Endothelial cell of umbilical vein (primary cell): ENCODE results near the gene TRAF3. TPM values are rescaled to one million over a fixed set of nuclear protein-coding genes. Genes with fewer than 3 reads are reported as not detected.
"Not testable (repeated sequence)": the region's sequence is repeated elsewhere in the genome, so short reads cannot be mapped to it uniquely, and the experiment has no call there.

Experiments
- BruUV-seq: library from RNA; stranded (reverse); fragments of 400-500 nt; replicated peaks from 2 replicates; lab custom pipeline; 2021; lab: Mats Ljungman, UMichigan
- CTCF ChIA-PET: fragments of 300-600, 350-600 bp; sonication (Branson Sonifier 250); formaldehyde crosslinking; loops from one replicate; lab custom pipeline; 2021; ENCODE audit warnings: antibody characterized with exemption, inconsistent platforms; lab: Charles Lee
- POLR2A ChIA-PET: fragments of 300-600, 350-600 bp; sonication (Branson Sonifier 250); formaldehyde crosslinking; loops from one replicate; lab custom pipeline; 2021; ENCODE audit warnings: antibody characterized with exemption, inconsistent platforms; lab: Charles Lee
- DNase-seq: peaks from one replicate; pipeline ENCODE4 v3.0.0-alpha.2; 2011; ENCODE audit warnings: low read depth, low spot score
- FAIRE-seq: peaks from 2 replicates; lab custom pipeline; 2011; peaks lifted over from hg19 to GRCh38; lab: Jason Lieb, UNC
- H2AFZ ChIP-seq: 2 replicates; pipeline ENCODE4 v1.6.0; 2012; ENCODE audit warnings: low read depth, low read length, control low read depth, inconsistent platforms
- H3K27ac ChIP-seq: 2 replicates; pipeline ENCODE4 v1.5.1; 2011; ENCODE audit warnings: low read depth, mild to moderate bottlenecking, control low read depth, low read length, moderate library complexity; ENCODE audit not compliant: insufficient read depth
- H3K27me3 ChIP-seq, 2 experiments: 2 replicates each; pipeline versions ENCODE4 v1.6.0 to v1.6.1; 2011; ENCODE audit warnings: low read length in 2 of 2, mixed read lengths in 1 of 2; ENCODE audit not compliant: control insufficient read depth in 2 of 2, insufficient read depth in 2 of 2
- H3K36me3 ChIP-seq, 2 experiments: 2 replicates in 1 of 2; 3 replicates in 1 of 2; pipeline ENCODE4 v1.5.1; 2011; ENCODE audit warnings: low read length in 2 of 2, mild to moderate bottlenecking in 1 of 2, moderate library complexity in 1 of 2; ENCODE audit not compliant: control insufficient read depth in 2 of 2, insufficient read depth in 2 of 2; ENCODE audit errors: extremely low read depth in 1 of 2
- H3K4me1 ChIP-seq: 3 replicates; pipeline ENCODE4 v1.5.1; 2011; ENCODE audit warnings: mild to moderate bottlenecking, low read length; ENCODE audit not compliant: control insufficient read depth, insufficient read depth; ENCODE audit errors: extremely low read depth
- H3K4me2 ChIP-seq: 2 replicates; pipeline ENCODE4 v1.6.1; 2011; ENCODE audit warnings: low read length, control low read depth, mixed read lengths; ENCODE audit not compliant: insufficient read depth
- H3K4me3 ChIP-seq, 3 experiments: fragments of 200-600 bp in 1 of 3; sonication (generic), shearing (Covaris generic) in 1 of 3; replicated peaks in 1 of 3; 2 replicates each; pipeline ENCODE4 v1.5.1; 2011 to 2016; ENCODE audit warnings: control low read depth in 3 of 3, low read length in 3 of 3, mild to moderate bottlenecking in 2 of 3, inconsistent platforms in 1 of 3, low read depth in 1 of 3, moderate library complexity in 1 of 3; ENCODE audit not compliant: insufficient read depth in 1 of 3
- H3K79me2 ChIP-seq: 2 replicates; pipeline ENCODE4 v1.6.0; 2012; ENCODE audit warnings: low read length, inconsistent platforms; ENCODE audit not compliant: control insufficient read depth, insufficient read depth
- H3K9ac ChIP-seq: replicated peaks from 2 replicates; pipeline ENCODE3; 2011; ENCODE audit warnings: low read length, control low read depth; ENCODE audit not compliant: insufficient read depth; ENCODE audit errors: extremely low read depth
- H3K9me1 ChIP-seq: replicated peaks from 3 replicates; pipeline ENCODE4 v1.6.0; 2011; ENCODE audit warnings: mild to moderate bottlenecking, low read length; ENCODE audit not compliant: control insufficient read depth, insufficient read depth; ENCODE audit errors: extremely low read depth
- H3K9me3 ChIP-seq: replicated peaks from 2 replicates; pipeline ENCODE4 v1.5.1; 2012; ENCODE audit warnings: low read length, inconsistent platforms; ENCODE audit not compliant: control insufficient read depth, insufficient read depth
- H4K20me1 ChIP-seq: replicated peaks from 2 replicates; pipeline ENCODE3; 2011; ENCODE audit warnings: mild to moderate bottlenecking, low read length; ENCODE audit not compliant: control insufficient read depth, insufficient read depth; ENCODE audit errors: extremely low read depth
- EZH2 ChIP-seq: IDR thresholded peaks from 2 replicates; pipeline ENCODE4 v1.6.1; 2012; ENCODE audit warnings: borderline replicate concordance, low read depth, mild to moderate bottlenecking, moderate library complexity, low read length, inconsistent platforms; ENCODE audit not compliant: severe bottlenecking
- FOS ChIP-seq: IDR thresholded peaks from 2 replicates; pipeline ENCODE4 v1.6.1; 2011; ENCODE audit warnings: mild to moderate bottlenecking, low read length, moderate library complexity, borderline replicate concordance; ENCODE audit not compliant: insufficient read depth
- GATA2 ChIP-seq: IDR thresholded peaks from 2 replicates; pipeline ENCODE4 v1.7.0; 2011; ENCODE audit warnings: low read depth, mild to moderate bottlenecking, moderate library complexity, mixed read lengths, low read length; ENCODE audit not compliant: insufficient read length, insufficient read depth
- JUN ChIP-seq: IDR thresholded peaks from 2 replicates; pipeline ENCODE4 v1.6.1; 2011; ENCODE audit warnings: borderline replicate concordance, low read depth; ENCODE audit not compliant: insufficient read length, insufficient read depth
- MYC ChIP-seq: IDR thresholded peaks from one replicate; pipeline ENCODE4 v1.6.1; 2011; ENCODE audit warnings: mild to moderate bottlenecking, low read depth, low read length
- POLR2A ChIP-seq: IDR thresholded peaks from 2 replicates; pipeline ENCODE4 v1.6.1; 2012; ENCODE audit warnings: low read depth, mild to moderate bottlenecking, control low read depth, low read length
- POLR2AphosphoS5 ChIP-seq: IDR thresholded peaks from 2 replicates; pipeline ENCODE4 v1.6.1; 2012; ENCODE audit warnings: low read depth, mild to moderate bottlenecking, control low read depth, low read length, moderate library complexity; ENCODE audit not compliant: insufficient read depth
- dilution Hi-C: fragments of 300-500 bp; cut with MboI; formaldehyde crosslinking; loops from one replicate; pipeline ENCODE4 v1.15.0; 2019; ENCODE audit warnings: low sequenced_read_pairs; ENCODE audit not compliant: extremely low pct_ligation_motif_present
- intact Hi-C: fragments of 100-400 bp; cut with micrococcal nuclease; formaldehyde crosslinking; loops from one replicate; pipeline ENCODE4 v1.10.0; 2022
- polyA plus RNA-seq, 4 experiments: library from polyadenylated mRNA; depleted of rRNA in 3 of 4; stranded (reverse) in 3 of 4; unstranded in 1 of 4; fragments of >200 nt; gene quantifications; 2 replicates each; pipeline versions ENCODE4 v1.2.1 to v1.2.3, GENCODE V29; 2011 to 2012; ENCODE audit warnings: missing spikeins in 1 of 4
- total RNA-seq: library from RNA; stranded (reverse); gene quantifications from 2 replicates; pipeline ENCODE4 v1.2.3, GENCODE V29; 2021
- TF ChIP-seq, protein P1 (sequence below): IDR thresholded peaks from 2 replicates; pipeline ENCODE4 v1.6.1; 2011; ENCODE audit not compliant: insufficient read depth, insufficient read length
- TF ChIP-seq, protein P2 (sequence below), 2 donors: IDR thresholded peaks; 1 replicate in 1 of 2; 2 replicates in 1 of 2; pipeline ENCODE4 v1.5.1; 2011; ENCODE audit warnings: low read length in 2 of 2, mild to moderate bottlenecking in 2 of 2, moderate library complexity in 2 of 2, control low read depth in 1 of 2, inconsistent platforms in 1 of 2, low read depth in 1 of 2; ENCODE audit not compliant: insufficient read depth in 1 of 2; ENCODE audit errors: extremely low read depth in 1 of 2

Gene TRAF3
- total and polyA plus RNA-seq, 2 donors (not counting 3 experiments of a cell fraction or from before 2014, with no cell fraction given): 14.4 to 27.6 TPM

DNA sequence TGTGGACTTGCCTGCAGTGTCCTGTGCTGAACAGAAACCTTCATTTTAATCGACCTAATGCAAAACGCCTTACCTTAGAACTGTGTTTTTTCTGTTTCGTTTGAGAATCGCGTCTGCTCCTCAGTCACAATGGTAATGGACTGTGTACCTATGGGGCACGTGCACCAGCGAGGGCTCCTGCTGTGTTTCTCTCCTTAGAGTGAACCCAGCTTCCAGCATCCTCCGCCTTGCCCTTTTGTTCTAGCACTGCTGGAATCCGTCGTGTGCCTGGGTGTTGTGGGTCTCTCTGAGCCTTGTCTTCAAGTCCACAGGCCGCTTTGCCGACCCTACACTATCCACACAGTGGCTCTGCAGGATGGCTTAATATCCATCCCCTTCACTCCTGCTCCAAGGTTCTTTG is 148.9 kb downstream of the TRAF3 start:
- Histone ChIP-seq H4K20me1 (no peaks in the 10 kb centered on the region), H3K4me2 (no peak overlapping the region), H3K79me2 (no peaks in the 10 kb centered on the region), H3K9me1 (no peaks in the 10 kb centered on the region), H2AFZ (no peak overlapping the region), H3K27me3 (peaks cover 53 to 74% of the 10 kb centered on the region in 2 experiments), H3K27ac (no peak overlapping the region), H3K36me3 (no peaks in the 10 kb centered on the region), H3K4me1 (peaks cover 17% of the 10 kb centered on the region), H3K4me3 (no peak overlapping the region), H3K9ac (no peak overlapping the region), H3K9me3 (no peaks in the 10 kb centered on the region)
- DNase-seq (no peak), FAIRE-seq (no peak)
- dilution Hi-C loops: no loop called here
- CTCF ChIA-PET: interaction anchor here (0.6 kb wide), 1 partner anchor 227 kb away, joined by 3 read pairs; no protein-coding TSS in a partner anchor
- intact Hi-C loops: no loop called here
- TF ChIP-seq POLR2AphosphoS5: no peak
- no peak for TF ChIP-seq EZH2
- TF ChIP-seq, protein P1, sequence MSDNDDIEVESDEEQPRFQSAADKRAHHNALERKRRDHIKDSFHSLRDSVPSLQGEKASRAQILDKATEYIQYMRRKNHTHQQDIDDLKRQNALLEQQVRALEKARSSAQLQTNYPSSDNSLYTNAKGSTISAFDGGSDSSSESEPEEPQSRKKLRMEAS: no peak
- no peak for TF ChIP-seq JUN
- TF ChIP-seq, protein P2, sequence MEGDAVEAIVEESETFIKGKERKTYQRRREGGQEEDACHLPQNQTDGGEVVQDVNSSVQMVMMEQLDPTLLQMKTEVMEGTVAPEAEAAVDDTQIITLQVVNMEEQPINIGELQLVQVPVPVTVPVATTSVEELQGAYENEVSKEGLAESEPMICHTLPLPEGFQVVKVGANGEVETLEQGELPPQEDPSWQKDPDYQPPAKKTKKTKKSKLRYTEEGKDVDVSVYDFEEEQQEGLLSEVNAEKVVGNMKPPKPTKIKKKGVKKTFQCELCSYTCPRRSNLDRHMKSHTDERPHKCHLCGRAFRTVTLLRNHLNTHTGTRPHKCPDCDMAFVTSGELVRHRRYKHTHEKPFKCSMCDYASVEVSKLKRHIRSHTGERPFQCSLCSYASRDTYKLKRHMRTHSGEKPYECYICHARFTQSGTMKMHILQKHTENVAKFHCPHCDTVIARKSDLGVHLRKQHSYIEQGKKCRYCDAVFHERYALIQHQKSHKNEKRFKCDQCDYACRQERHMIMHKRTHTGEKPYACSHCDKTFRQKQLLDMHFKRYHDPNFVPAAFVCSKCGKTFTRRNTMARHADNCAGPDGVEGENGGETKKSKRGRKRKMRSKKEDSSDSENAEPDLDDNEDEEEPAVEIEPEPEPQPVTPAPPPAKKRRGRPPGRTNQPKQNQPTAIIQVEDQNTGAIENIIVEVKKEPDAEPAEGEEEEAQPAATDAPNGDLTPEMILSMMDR (IDR thresholded peaks at IDR 0.05; ENCODE audit: extremely low read depth in 1 of 2, insufficient read depth in 1 of 2, low read depth in 1 of 2, low read length in 2 of 2): no peak
- no peak for TF ChIP-seq POLR2A
- TF ChIP-seq FOS: no peak
- no peak for TF ChIP-seq MYC
- TF ChIP-seq GATA2: no peak
- no TSS peak for BruUV-seq
- POLR2A ChIA-PET: no interaction called here

DNA sequence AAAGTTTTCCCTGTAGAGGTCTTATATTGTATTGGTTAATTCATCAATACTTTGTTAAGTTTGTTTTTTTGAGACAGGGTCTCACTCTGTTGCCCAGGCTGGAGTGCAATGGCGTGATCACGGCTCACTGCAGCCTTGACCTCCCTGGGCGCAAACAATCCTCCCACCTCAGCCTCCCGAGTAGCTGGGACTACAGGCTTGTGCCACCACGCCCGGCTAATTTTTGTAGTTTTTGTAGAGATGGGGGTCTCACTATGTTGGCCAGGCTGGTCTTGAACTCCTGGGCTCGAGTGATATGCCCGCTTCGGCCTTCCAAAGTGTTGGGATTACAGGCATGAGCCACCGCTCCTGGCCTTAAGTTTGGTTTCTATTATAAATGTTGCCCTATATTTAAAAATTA is 149.6 kb downstream of the TRAF3 start:
- H3K9ac ChIP-seq, H3K4me2 ChIP-seq, FAIRE-seq, H3K79me2 ChIP-seq, POLR2A ChIA-PET, H3K36me3 ChIP-seq, H3K4me3 ChIP-seq, H3K27ac ChIP-seq, H2AFZ ChIP-seq, H4K20me1 ChIP-seq, BruUV-seq, CTCF ChIA-PET, DNase-seq, H3K9me3 ChIP-seq, intact Hi-C loops, dilution Hi-C loops, H3K9me1 ChIP-seq: not testable (repeated sequence)
- H3K4me1 ChIP-seq: peaks cover 17% of the 10 kb centered on the region
- H3K27me3 ChIP-seq: peaks cover 52 to 74% of the 10 kb centered on the region in 2 experiments
